Measurements from ENCODE around the gene TCF3. TPM values are rescaled to one million over a fixed set of nuclear protein-coding genes. Genes with fewer than 3 reads are reported as not detected.

The TCF3 gene
- polyA plus RNA-seq, 1 donor from 2014 or later, result 31.7 TPM

DNA sequence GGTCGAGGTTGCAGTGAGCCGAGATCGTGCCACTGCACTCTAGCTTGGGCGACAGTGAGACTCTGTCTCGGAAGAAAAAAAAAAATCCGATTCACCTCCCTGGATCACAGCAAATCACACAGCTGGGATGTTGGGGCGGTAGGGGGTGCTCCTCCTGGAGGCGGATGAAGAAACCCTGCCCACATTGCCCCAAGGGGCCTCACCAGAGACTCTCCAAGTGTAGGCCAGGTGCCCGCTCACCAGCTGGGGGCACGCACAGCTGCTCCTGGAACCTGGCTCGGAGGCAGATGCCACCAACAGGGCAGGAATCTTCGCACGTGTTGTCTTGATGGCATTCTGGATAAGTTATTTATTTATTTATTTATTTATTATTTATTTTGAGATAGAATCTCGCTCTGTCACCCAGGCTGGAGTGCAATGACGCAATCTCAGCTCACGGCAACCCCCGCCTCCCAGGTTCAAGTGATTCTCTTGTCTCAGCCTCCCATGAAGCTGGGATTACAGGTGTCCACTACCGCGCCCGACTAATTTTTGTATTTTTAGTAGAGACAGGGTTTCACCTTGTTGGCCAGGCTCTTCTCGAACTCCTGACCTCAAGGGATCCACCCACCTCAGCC is 50.2 kb downstream of the TCF3 start:
- Histone ChIP-seq H2AFZ (ENCODE audit: low read depth, low read length) (no peak overlapping the region), H3K79me2 (replicated peaks; ENCODE audit: insufficient read depth, low read length) (peaks cover 36% of the 10 kb centered on the region), H4K20me1 (ENCODE audit: insufficient read depth) (peaks cover 5% of the 10 kb centered on the region), H3F3A (ENCODE audit: insufficient read depth, low read length, poor library complexity, severe bottlenecking) (no peaks in the 10 kb centered on the region), H3K27me3 (ENCODE audit: insufficient read depth, low read depth, low read length) (no peaks in the 10 kb centered on the region), H3K36me3 (ENCODE audit: insufficient read depth, low read length) (peaks cover 6% of the 10 kb centered on the region), H3K9me3 (ENCODE audit: low read length) (no peaks in the 10 kb centered on the region), H3K9me2 (ENCODE audit: insufficient read depth, low read length) (no peaks in the 10 kb centered on the region), H3K9ac (ENCODE audit: low read length) (no peak overlapping the region), H3K4me2 (ENCODE audit: low read length) (no peak overlapping the region), H3K27ac (ENCODE audit: low read length) (no peak overlapping the region), H3K4me3 (ENCODE audit: low read length) (no peak overlapping the region)
- TF ChIP-seq EZH2 (IDR thresholded peaks at IDR 0.05; ENCODE audit: borderline replicate concordance, insufficient read depth, low read length, poor library complexity, severe bottlenecking), result no peak
- TF ChIP-seq, protein P1, sequence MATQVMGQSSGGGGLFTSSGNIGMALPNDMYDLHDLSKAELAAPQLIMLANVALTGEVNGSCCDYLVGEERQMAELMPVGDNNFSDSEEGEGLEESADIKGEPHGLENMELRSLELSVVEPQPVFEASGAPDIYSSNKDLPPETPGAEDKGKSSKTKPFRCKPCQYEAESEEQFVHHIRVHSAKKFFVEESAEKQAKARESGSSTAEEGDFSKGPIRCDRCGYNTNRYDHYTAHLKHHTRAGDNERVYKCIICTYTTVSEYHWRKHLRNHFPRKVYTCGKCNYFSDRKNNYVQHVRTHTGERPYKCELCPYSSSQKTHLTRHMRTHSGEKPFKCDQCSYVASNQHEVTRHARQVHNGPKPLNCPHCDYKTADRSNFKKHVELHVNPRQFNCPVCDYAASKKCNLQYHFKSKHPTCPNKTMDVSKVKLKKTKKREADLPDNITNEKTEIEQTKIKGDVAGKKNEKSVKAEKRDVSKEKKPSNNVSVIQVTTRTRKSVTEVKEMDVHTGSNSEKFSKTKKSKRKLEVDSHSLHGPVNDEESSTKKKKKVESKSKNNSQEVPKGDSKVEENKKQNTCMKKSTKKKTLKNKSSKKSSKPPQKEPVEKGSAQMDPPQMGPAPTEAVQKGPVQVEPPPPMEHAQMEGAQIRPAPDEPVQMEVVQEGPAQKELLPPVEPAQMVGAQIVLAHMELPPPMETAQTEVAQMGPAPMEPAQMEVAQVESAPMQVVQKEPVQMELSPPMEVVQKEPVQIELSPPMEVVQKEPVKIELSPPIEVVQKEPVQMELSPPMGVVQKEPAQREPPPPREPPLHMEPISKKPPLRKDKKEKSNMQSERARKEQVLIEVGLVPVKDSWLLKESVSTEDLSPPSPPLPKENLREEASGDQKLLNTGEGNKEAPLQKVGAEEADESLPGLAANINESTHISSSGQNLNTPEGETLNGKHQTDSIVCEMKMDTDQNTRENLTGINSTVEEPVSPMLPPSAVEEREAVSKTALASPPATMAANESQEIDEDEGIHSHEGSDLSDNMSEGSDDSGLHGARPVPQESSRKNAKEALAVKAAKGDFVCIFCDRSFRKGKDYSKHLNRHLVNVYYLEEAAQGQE (IDR thresholded peaks at IDR 0.05; ENCODE audit: borderline replicate concordance), result no peak
- no peak for TF ChIP-seq RAD21 (conservative IDR thresholded peaks at IDR 0.05)
- no peak for TF ChIP-seq MXI1 (conservative IDR thresholded peaks at IDR 0.05; ENCODE audit: poor library complexity, severe bottlenecking)

DNA sequence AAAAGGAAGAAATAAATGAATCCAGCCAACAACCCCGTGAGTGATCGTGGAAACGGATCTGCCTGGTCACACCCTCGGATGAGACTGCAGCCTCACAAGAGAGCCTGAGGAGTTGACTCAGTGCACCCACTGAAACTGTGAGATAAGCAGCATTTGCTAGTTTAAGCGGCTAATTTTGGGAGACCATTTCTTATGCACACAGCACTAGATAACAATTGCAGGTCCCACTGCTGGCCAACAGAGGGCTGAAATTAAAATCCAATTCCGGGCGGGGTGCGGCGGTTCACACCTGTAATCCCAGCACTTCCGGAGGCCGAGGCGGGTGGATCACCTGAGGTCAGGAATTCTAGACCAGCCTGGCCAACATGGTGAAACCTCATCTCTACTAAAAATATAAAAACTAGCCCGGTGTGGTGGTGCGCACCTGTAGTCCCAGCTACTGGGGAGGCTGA is 50.8 kb downstream of the TCF3 start:
- TF ChIP-seq MXI1 (conservative IDR thresholded peaks at IDR 0.05; ENCODE audit: poor library complexity, severe bottlenecking) (no peak), POLR2AphosphoS5 (IDR thresholded peaks at IDR 0.05) (no peak), RAD21 (conservative IDR thresholded peaks at IDR 0.05) (no peak), EZH2 (IDR thresholded peaks at IDR 0.05; ENCODE audit: borderline replicate concordance, insufficient read depth, low read length, poor library complexity, severe bottlenecking) (no peak), SMC3 (conservative IDR thresholded peaks at IDR 0.05; ENCODE audit: poor library complexity) (no peak), EP300 (conservative IDR thresholded peaks at IDR 0.05; ENCODE audit: poor library complexity, severe bottlenecking) (no peak), TAF1 (IDR thresholded peaks at IDR 0.05; ENCODE audit: low read depth) (no peak)
- TF ChIP-seq, protein P1 (IDR thresholded peaks at IDR 0.05; ENCODE audit: borderline replicate concordance), result no peak
- TF ChIP-seq, protein P2, sequence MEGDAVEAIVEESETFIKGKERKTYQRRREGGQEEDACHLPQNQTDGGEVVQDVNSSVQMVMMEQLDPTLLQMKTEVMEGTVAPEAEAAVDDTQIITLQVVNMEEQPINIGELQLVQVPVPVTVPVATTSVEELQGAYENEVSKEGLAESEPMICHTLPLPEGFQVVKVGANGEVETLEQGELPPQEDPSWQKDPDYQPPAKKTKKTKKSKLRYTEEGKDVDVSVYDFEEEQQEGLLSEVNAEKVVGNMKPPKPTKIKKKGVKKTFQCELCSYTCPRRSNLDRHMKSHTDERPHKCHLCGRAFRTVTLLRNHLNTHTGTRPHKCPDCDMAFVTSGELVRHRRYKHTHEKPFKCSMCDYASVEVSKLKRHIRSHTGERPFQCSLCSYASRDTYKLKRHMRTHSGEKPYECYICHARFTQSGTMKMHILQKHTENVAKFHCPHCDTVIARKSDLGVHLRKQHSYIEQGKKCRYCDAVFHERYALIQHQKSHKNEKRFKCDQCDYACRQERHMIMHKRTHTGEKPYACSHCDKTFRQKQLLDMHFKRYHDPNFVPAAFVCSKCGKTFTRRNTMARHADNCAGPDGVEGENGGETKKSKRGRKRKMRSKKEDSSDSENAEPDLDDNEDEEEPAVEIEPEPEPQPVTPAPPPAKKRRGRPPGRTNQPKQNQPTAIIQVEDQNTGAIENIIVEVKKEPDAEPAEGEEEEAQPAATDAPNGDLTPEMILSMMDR (IDR thresholded peaks at IDR 0.05; ENCODE audit: poor library complexity, severe bottlenecking), result no peak
- H3K27ac ChIP-seq (ENCODE audit: low read length), result no peak overlapping the region
- H3K4me2 ChIP-seq (ENCODE audit: low read length), result no peak overlapping the region
- peaks cover 5% of the 10 kb centered on the region for H4K20me1 ChIP-seq (ENCODE audit: insufficient read depth)
- H3K79me2 ChIP-seq (replicated peaks; ENCODE audit: insufficient read depth, low read length), result peaks cover 36% of the 10 kb centered on the region
- H3K4me3 ChIP-seq (ENCODE audit: low read length), result no peak overlapping the region
- no peak overlapping the region for H3K9ac ChIP-seq (ENCODE audit: low read length)
- H3K27me3 ChIP-seq (ENCODE audit: insufficient read depth, low read depth, low read length), result no peaks in the 10 kb centered on the region
- peaks cover 6% of the 10 kb centered on the region for H3K36me3 ChIP-seq (ENCODE audit: insufficient read depth, low read length)
- no peaks in the 10 kb centered on the region for H3F3A ChIP-seq (ENCODE audit: insufficient read depth, low read length, poor library complexity, severe bottlenecking)
- H3K9me3 ChIP-seq (ENCODE audit: low read length), result no peaks in the 10 kb centered on the region
- H2AFZ ChIP-seq (ENCODE audit: low read depth, low read length), result no peak overlapping the region
- no peaks in the 10 kb centered on the region for H3K9me2 ChIP-seq (ENCODE audit: insufficient read depth, low read length)
